Stimulated activated CD4-positive, alpha-beta T cell treated with anti-CD3 and anti-CD28 coated beads, Interleukin-12 subunit alpha, Interleukin-12 subunit beta, amount 100 ng/mL, for 4 hours (primary cell): ENCODE results near the gene NPSR1.

Experiments used
- DNase-seq: peaks from one replicate; pipeline ENCODE4 v3.0.0-alpha.2; 2020

NPSR1 gene

GRCh38 chr7:34723338-34723737 is 65.3 kb downstream of the NPSR1 start:
- DNase-seq, result no peak

DNA sequence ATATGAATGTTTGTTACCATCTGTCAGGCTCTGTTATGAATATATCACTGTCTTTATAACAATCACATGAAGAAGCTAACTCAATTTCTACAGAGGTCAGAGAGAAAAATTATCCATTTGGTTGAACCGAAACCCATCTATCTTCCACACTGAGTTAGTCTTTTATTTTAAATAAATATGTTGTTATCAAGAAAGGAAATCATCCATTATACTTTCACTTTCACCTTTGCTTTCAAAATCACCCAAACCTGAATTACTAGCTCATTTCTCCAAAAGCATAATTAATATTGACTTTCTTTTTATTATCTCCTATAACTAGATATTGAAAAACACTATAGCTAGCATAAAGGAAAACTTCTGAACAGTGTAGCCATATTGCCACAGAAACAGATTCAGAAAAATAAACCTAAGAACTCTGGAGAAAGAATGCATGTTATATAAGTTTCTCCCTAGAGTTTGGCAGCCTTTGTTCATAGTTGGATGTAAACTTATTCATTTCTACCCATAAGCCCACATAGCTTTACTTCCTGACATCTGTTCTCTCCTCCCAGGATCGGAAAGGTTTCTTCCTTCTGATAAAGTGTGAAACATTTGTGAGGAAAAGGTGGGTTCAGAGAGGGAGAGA is 66.0 kb downstream of the NPSR1 start:
- no peak for DNase-seq

DNA sequence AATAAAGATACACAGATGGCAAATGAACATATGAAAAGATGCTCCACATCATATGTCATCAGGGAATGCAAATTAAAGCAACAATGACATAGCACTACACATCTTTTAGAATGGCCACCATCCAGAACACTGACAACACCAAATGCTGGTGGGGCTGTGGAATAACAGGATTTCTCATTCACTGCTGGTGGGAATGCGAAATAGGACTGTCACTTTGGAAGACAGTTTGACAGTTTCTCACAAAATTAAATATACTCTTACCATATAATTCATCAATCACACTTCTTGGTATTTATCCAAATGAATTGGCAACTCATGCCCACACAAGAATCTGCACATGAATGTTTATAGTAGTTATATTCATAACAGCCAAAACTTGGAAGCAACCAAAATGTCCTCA is 68.2 kb downstream of the NPSR1 start:
- DNase-seq, result no peak

- no peak for DNase-seq
Measured at GRCh38 chr7:34727464-34727995, 69.5 kb downstream of the NPSR1 start.

DNA sequence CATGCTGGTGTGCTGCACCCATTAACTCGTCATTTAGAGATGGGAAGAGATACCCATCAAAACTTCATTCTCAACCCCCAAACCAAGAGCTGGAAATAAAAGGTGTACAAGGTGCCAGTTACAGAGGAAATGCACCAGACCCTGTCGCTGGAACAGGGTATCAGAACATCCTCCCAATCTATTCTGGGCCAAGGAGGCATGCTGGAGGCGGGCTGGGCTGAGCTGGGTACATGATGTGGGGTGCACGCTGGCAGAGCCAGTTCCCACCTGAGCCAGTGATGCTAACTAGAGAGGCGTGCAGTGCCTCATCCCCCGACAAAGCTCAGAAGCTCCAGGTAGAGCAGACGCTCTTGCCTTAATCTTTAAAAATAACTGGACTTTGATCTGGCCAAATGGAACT is 70.1 kb downstream of the NPSR1 start:
- no peak for DNase-seq

GRCh38 chr7:34734771-34735170 is 76.8 kb downstream of the NPSR1 start:
- DNase-seq, result no peak

GRCh38 chr7:34735526-34735925 is 77.5 kb downstream of the NPSR1 start:
- no peak for DNase-seq

DNA sequence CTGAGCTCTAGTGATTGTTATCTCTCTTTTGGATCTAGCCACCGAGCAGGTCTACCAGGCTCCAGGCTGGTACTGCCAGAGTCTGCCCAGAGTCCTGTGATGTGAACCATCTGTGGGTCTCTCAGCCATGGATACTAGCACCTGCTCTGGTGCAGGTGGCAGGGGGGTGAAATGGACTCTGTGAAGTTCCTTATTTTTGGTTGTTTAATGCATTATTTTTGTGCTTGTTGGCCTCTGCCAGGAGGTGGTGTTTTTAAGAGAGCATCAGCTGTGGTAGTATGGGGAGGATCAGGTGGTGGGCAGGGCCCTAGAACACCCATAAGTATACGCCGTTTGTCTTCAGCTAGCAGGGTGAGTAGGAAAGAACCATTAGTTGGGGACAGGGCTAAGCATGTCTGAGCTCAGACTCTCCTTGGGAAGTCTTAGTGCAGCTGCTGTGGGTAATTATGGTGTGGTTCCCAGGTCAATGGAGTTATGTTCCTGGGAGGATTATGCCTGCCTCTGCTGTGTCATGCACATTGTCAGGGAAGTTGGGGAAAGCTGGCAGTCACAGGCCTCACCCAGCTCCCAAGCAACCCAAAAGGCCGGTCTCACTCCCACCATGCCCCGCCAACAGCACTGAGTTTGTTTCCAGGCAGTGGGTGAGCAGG is 81.8 kb downstream of the NPSR1 start:
- no peak for DNase-seq

GRCh38 chr7:34740840-34741239 is 82.8 kb downstream of the NPSR1 start:
- no peak for DNase-seq

- no peak for DNase-seq
Measured at GRCh38 chr7:34747176-34747781, 89.3 kb downstream of the NPSR1 start.

- no peak for DNase-seq
Measured at GRCh38 chr7:34747867-34748727, 90.1 kb downstream of the NPSR1 start.

DNA sequence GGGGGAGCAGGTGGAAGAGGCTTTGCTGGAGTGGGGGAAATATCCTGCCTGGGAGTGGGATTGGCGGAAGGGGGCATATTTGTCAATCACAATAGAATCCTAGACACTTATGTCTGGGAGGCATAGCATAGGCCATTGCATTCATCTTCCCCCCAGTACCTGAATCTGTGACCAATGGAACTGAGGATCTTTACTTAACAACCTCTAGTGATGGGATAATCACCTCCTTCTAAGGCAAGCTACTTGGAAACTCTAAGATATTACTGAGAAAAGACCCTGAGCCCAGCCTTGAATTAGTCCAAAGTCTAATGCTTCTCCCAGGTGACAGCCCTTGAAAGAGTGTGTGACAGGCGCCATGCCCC is 90.7 kb downstream of the NPSR1 start:
- no peak for DNase-seq

- no peak for DNase-seq
Measured at GRCh38 chr7:34749446-34749845, 91.4 kb downstream of the NPSR1 start.

GRCh38 chr7:34750209-34750608 is 92.2 kb downstream of the NPSR1 start:
- DNase-seq, result no peak

DNA sequence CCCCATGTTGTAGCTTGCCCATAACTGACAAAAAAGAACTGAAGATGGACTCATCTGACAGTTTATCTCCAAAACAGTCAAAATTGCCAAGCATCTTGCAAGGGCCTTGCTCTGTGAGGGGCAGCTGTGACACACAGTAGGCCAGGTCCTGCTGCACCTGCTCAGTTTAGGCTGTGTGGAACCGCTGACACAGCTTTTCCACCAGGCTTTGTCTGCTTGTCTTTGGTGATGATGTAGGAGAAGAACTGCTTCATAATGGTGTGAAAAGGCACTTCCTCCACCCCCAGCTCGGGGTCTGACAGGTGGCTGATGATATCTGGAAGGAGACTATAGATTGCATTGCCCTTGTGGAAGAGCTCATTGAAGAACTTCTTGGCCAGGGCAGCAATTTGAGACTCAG is 92.6 kb downstream of the NPSR1 start:
- DNase-seq, result no peak

- no peak for DNase-seq
Measured at GRCh38 chr7:34751725-34752643, 94.0 kb downstream of the NPSR1 start.

- DNase-seq, result no peak
Measured at GRCh38 chr7:34752929-34753328, 94.9 kb downstream of the NPSR1 start.

- DNase-seq, result no peak
Measured at GRCh38 chr7:34755008-34755407, 97.0 kb downstream of the NPSR1 start.

- DNase-seq, result no peak
Measured at GRCh38 chr7:34756025-34756437, 98.0 kb downstream of the NPSR1 start.

DNA sequence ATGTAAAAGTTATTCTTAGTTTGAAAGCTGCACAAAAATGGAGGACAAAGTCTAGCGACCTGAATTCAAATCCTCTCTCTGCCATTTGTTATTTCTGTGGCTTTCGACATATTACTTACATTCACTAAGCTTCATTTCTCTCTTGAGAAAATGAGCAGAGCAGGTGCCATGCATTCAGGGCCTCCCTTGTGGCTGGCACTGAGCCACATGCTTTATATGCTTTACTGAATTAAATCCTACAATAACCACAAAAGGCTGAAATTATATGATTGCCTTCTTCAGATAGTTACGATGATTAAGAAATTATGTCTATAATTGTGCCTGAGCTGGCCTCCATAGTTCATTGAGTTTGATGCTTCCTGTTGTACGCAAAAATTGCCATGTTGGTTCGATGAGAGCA is 98.7 kb downstream of the NPSR1 start:
- DNase-seq, result no peak

- no peak for DNase-seq
Measured at GRCh38 chr7:34757570-34758110, 99.6 kb downstream of the NPSR1 start.

DNA sequence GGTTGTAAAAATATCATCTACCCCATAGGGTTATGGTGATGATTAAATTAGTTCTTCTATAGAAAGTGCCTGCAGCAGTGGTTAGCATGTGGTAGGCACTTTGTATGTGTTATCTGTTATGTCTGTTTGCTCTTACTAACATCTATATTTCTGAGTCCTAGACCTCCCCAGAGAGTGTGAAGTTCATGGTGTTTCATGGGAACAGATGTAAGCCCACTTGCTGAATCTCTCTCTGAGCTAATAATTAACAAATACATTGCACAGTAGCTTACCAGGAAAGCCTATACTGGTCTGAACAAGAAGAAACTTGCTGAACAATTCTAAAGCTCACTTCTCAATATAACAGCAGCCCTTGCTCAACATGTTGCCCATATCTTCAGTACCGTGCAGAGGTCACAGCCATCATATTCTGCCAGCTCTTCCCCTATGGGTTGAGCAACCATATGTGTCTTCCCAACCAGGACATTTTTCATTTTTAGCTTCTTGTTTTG is 100.1 kb downstream of the NPSR1 start:
- DNase-seq, result no peak
